ENCODE data around the gene DLG2.
"Not testable (repeated sequence)": the region's sequence is repeated elsewhere in the genome, so short reads cannot be mapped to it uniquely, and the experiment has no call there.

Gene DLG2

DNA sequence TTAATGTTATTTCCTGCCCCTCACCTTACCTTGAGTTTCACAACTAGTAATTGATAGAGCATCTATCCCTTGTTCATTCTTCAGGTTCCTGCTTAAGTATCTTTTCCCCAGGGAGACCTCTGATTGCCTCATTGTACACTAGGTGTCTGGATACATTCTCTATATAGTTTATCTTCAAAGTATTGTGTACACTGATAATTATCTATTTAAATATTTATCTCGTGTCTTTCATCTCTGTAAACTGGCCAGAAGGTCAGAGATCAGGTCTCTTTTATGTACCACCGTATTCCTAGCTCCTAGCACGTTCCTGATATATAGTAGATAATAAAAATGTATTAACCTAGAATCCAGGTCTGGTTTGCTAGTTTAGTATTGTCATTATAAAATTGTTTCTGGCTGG is 7.6 kb upstream of the DLG2 start:
- no peak for DNase-seq

DNA sequence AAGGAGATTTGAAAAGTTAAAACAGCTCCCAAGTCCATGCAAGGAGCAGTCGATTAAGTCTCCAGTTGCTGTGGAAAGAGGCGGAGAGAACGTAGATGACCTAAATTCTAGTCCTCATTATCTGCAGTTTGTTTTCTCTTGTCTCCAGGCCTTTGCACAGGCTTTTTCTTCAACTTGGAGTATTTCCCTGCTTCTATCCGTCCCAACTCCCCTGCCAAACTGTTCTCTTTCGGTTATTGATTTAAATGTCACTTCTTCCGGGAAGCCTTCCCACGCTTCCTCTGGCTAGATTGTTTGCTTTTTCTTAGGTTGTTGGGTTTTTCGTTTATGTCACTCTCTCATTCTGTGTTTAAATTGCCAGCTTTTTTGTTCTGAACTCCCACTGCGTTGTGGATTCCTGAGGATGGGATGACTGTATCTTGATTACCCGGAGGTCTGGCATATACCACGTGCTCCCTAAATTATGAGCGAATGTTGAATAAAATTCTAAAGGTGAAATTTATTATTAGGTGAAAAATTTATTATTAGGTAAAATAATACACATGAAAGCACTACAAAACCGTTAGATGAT is 1.7 kb upstream of the DLG2 start:
- DNase-seq = no peak

GRCh38 chr11:85627998-85628770 is 1.0 kb upstream of the DLG2 start, which contains the start of gene TMEM126B:
TMEM126B (plus strand) TSS chr11:85628593; CDS start chr11:85628608, 15 bp downstream.
- peak; percentile 98 for DNase-seq

DNA sequence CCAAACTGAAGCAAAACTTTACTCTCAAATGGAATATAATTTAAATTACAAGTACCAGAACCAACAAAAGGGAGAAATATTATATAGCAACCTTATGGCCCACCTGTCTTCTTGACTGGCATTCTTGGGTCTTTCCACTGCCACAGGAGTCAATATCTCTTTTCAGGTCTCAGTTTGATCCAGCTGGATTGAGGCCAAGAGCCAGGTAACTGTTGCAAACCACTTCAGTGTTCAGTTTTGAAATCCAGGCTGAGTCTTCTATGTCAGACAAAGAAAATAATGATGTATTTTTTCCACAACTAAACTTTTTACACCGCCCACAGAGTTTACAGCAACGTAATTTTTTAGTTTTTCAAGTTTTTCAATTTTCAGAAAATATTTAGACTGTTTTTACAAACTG is 648 bp downstream of the DLG2 start:
- no peak for DNase-seq

DNA sequence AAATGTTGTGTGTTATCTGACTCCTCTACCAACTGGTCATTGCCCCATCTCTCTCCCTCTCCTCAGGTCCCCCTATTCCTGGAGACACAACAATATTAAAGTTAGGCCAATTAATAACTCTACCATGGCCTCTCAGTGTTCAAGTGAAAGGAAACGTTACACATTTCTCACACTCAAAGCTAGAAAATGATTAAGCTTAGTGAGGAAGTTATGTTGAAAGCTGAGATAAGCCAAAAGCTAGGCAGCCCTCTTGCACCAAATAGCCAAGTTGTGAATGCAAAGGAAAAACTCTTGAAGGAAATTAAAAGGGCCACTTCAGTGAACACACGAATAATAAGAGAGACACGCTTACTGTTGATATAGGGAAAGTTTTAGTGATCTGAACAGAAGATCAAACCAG is 6.9 kb downstream of the DLG2 start:
- DNase-seq = no peak

DNA sequence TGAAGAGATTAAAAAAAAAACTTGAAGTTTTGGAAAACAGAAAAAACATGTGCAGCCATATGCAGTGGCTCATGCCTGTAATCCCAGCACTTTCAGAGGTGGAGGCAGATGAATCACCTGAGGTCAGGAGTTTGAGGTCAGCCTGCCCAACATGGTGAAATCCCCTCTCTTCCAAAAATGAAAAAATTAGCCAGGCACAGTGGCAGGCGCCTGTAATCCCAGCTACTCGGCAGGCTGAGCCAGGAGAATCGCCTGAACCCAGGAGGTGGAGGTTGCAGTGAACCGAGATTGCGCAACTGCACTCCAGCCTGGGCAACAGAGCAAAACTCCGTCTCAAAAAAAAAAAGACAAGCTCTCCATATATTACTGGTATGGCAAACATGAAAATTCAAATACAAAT is 7.6 kb downstream of the DLG2 start:
- DNase-seq = no peak

DNA sequence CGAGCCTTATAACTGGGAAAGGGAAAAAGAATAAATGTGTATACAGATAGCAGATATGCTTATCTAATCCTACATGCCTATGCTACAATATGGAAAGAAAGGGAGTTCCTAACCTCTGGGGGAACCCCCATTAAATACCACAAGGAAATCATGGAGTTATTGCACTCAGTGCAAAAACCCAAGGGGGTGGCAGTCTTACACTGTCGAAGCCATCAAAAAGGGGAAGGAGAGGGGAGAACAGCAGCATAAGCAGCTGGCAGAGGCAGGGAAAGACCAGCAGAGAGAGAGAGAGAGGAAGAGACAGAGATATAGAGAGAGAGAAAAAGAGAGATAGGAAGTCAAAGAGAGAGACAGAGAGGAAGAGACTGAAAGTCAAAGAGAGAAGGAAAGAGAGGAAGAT is 15.5 kb downstream of the DLG2 start:
- not testable (repeated sequence) for DNase-seq

- not testable (repeated sequence) for DNase-seq
These were observed 17.9 kb downstream of the DLG2 start for GRCh38 chr11:85609286-85609685.

DNA sequence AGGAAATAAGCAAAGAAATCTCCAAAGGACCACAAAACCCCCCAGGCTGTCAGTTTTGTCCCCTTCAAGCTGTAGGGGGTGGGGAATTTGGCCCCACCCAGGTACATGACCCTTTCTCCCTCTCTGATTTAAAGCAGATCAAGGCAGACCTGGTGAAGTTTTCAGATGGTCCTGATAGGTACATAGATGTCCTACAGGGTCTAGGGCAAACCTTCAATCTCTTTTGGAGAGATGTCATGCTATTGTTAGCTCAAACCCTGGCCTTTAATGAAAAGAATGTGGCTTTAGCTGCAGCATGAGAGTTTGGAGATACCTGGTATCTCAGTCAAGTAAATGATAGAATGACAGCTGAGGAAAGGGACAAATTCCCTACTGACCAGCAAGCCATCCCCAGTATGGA is 18.5 kb downstream of the DLG2 start:
- DNase-seq = not testable (repeated sequence)

DNA sequence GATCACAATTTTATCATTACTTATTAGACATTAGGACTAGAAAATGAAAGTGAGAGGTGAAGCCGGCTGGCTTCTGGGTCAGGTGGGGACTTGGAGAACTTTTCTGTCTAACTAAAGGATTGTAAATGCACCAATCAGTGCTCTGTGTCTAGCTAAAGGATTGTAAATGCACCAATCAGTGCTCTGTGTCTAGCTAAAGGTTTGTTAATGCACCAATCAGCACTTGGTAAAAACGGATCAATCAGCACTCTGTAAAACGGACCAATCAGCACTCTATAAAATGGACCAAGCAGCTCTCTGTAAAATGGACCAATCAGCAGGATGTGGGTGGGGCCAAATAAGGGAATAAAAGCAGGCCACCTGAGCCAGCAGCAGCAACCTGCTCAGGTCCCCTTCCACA is 20.9 kb downstream of the DLG2 start:
- DNase-seq = not testable (repeated sequence)

GRCh38 chr11:85603220-85603619 is 23.9 kb downstream of the DLG2 start:
- DNase-seq = no peak

DNA sequence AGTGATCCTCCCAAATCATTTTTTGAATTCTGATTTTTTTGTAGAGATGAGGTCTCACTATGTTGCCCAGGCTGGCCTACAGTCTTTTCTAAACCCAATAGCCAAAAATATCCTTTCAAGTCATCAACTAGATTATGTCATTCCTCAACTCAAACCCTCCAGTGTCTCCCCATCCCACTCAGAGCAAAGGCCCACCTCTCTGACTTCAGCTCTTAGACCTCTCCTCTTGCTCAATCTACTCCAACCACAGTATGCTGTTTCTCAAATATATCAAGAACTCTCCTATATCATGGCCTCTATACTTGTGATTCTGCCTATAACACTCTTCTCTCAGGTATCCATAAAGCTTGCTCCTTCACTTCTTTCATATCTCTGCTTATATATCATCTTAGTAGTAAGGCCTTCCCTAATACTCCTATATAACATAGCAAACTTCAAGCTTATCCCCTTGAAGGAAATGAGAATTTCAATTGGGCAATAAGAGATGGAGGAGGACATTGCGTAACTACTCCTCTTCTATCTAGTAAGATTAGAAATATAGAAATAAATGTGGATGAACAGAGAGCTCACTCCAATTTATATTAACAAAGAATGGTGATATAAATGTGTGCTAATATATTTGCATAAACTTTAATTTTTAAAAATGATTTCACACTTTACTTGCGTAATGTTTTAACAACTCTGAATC is 24.5 kb downstream of the DLG2 start:
- DNase-seq = no peak

DNA sequence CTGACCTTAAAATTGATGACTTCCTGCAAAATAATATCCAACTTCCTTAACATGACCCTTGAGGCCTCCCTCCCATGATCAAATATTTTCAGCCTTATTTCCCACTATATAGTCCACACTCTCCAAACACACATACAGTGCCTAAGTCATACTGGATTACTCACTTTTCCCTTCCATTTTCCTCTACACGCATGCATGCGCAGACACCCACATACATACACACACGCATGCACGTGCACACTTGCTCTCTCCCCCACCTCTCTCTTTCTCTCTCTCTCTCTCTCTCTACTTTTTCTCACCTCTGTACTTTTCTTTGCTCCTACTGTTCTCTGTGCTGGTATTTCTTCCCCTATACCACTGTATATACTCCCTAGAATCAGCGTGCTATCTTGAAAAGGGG is 28.1 kb downstream of the DLG2 start:
- DNase-seq = no peak

DNA sequence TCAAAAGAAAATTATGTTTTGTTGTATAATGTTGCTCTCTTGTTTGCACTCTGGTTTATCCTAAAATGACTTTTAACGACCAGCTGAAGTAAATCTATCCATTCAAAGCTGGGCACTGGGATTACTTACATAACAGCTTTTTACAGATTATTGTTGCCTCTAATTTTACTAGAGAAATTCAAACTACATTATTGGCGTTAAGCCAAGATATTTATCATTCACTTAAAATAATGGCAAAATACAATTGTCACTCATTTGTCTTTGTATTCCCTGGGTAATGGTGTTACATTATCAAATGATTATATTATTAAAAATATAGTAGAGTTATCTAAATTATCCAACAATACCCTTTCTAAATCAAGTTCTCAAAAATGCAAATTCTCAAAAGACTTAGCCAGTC is 30.3 kb downstream of the DLG2 start:
- DNase-seq = no peak

GRCh38 chr11:85595285-85595884 is 31.8 kb downstream of the DLG2 start:
- peak; percentile 51 for DNase-seq

DNA sequence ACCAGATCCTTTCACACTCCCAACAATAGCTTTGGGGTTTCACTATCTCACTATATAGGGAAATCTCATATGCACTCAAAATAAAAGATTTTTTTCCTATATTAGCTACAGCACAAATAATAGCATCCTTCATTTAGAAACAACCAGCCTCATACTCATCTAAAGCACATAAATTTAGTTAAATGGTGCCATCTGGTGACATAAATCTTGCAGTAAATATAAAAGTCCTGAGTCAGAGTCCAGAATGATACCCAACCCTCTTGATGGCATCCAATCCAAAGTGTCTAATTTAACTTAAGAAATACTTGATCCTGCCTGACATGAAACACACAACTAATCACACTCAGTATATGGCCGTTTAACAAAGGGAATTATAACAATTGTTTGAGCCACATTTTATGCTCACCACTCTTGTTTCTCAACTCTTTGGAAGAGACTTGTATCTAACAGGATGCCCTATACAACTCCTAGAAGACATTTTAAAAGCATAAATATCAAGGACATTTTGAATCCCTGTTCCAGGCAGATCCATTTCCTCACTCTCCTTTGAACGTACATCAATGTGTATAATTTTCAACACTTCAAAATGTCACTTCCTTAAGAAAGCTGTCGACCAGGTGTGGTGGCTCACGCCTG is 36.2 kb downstream of the DLG2 start:
- peak; percentile 66 for DNase-seq

DNA sequence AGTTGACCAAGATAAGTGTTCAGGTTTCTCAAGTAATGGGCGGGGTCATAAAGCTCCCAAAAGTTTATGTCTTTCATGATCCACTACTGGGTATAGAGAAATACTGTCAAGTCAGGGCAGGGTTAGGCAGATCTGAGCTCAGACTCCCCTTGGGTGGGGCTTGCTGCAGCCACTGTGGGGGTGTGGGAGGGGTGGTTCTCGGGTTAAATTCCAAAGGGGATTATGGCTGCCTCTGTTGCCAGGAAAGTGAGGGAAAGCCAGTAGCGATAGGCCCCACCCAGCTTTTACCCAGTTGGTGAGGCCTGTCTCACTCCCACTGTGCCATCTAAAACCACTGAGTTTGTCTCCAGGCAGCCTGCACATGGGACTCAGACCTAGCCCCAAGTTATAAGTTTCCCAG is 37.8 kb downstream of the DLG2 start:
- DNase-seq = no peak

- DNase-seq = no peak
These were observed 45.0 kb downstream of the DLG2 start for GRCh38 chr11:85582111-85582510.

GRCh38 chr11:85575388-85575787 is 51.8 kb downstream of the DLG2 start:
- no peak for DNase-seq

GRCh38 chr11:85572056-85572455 is 55.1 kb downstream of the DLG2 start:
- DNase-seq = no peak

GRCh38 chr11:85569525-85569924 is 57.6 kb downstream of the DLG2 start:
- no peak for DNase-seq

DNA sequence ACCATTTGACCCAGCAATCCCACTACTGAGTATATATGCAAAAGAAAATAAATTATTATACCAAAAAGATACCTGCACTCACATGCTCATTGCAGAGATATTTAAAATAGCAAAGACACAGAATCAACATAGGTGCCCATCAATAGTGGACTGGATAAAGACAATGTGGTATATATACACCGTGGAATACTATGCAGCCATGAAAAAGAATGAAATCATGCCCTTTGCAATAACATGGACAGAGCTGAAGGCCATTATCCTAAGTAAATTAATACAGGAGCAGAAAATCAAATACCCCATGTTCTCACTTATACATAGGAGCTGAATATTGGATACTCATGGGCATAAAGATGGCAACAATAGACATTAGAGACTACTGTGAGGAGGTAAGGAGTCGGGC is 68.7 kb downstream of the DLG2 start:
- DNase-seq = no peak

- DNase-seq = no peak
These were observed 75.3 kb downstream of the DLG2 start for GRCh38 chr11:85551881-85552280.

Data from NCI-H82 (cell line).